Measurements from ENCODE around the gene PHLDB2.

- TF ChIP-seq CTCF (IDR thresholded peaks at IDR 0.05) (no peak), POLR2AphosphoS5 (IDR thresholded peaks at IDR 0.05) (no peak), EP300 (IDR thresholded peaks at IDR 0.05) (no peak)
Observed at GRCh38 chr3:111951032-111951431, 92.0 kb downstream of the PHLDB2 start.

Data from upper lobe of left lung (tissue), 4 donors.